ENCODE data around the gene MED4. TPM values are rescaled to one million over a fixed set of nuclear protein-coding genes. Genes with fewer than 3 reads are reported as not detected.

Gene MED4
- total and polyA plus RNA-seq, 2 of the 8 experiments (the other 6 are each of a cell fraction or from before 2014, with no cell fraction given), result 25.7 to 48.1 TPM

- no peak for TF ChIP-seq ZNF274 (IDR thresholded peaks at IDR 0.05; ENCODE audit: borderline replicate concordance, extremely low read depth, low read length)
These were observed 44.4 kb downstream of the MED4 start (continued) for GRCh38 chr13:48050550-48050949.
